ENCODE data around the gene ALG6.

The ALG6 gene

GRCh38 chr1:63367215-63368103 lies at the start of gene ALG6:
TSS of gene ALG6 (plus strand) at chr1:63367627. CDS start at chr1:63370978, 3,351 bp downstream.
- peak; percentile 97 for DNase-seq

DNA sequence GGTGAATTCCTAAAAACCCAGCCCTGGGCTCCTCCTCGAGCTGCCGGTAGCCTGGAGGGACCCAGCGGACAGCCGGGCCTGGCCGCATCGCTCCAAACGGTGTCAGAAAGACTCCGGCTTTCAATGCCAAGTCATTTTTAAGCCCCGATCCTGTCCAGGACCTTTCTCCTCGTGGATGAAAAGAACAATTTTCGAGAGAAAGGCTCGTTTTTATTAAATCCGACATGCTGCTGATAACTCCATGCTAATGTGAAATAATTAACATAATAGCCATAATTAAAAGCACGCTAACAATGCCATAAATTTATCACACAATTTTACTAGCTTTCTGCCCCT lies 49.6 kb upstream of the ALG6 start:
- DNase-seq: no peak

- no peak for DNase-seq
These were observed 49.0 kb upstream of the ALG6 start for GRCh38 chr1:63318201-63318979.

DNA sequence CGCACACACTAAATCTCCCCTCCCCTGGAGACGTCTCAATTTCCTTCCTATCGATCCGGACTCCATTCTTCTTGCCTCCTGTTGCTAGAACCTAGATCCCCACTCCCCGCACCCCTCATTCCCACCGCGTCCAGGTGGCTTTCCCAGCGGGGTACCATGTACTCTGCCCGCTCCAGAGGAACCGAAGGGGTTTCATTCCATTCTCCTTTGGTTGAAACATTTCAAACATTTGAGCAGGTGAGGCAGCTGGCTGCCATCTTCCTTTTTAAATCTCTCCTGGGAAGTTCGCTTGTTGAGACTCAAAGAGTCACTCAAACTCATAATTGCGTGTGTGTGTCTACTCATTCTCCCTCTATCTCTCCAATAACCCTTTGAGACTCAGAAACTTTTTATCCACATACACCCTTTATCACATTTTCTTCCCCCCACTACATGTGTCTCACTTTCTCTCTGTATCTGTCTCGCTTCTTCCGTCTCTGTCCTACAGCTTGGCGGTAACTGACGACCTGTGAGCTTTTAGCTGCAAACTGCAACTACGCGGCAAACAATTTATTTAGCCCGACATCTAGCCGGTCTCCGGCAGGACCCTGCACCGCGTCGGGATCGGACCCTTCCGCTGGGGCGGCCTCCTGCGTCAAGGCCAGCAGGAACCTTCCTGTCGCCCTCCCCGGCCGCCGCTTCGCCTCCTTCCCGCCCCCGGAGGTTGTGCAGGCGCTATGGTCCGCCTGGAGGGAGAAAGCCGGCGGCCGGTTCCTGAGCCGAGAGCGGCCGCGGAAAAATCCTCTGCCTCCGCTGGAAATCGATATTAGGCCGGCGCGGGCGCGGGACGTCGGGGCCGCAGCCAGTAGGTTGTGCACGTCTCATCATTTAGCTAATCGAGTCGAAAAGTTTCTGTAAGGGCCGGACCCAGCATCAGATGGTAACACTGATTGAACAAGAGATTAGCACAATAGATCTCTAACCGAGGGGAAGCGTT lies 48.1 kb upstream of the ALG6 start:
- no peak for DNase-seq

GRCh38 chr1:63320022-63320721 lies 47.3 kb upstream of the ALG6 start:
- DNase-seq: no peak

DNA sequence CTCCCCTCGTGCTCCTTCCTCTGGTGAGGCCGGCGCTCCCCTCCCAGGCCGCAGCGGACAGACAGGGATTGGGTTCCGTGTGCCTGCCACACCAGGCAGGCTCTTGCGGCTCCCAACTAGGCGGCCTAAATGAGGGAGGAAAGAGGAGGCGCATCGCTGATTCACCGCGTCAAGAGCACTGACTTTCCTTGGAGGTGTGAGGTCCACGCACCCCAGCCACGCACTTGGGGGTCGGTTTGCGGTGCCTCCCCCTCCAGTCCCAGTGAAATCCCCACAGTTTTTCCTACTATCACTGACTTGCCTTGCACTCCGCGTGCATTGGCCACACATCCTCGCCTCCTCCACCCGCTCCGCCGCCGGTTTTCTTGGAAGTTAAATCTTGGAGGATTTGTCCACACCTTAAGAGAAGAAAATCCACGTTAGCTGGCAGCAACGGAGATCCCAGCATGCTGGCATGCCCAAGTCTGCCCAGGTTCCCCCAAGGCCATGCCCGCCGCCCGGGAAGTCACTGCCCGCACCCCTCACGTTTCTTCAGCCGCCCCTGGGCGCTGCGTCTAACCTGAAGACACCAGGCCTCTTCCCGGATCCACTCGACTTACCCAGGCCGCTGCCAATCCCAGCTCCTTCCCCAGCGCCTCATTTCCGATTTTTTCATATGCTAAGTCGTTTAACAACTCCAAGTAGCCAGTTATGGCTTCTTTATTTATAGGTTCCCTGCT lies 46.2 kb upstream of the ALG6 start:
- DNase-seq: no peak

- no peak for DNase-seq
These were observed 45.7 kb upstream of the ALG6 start for GRCh38 chr1:63321785-63322113.

GRCh38 chr1:63322114-63322943 lies 45.1 kb upstream of the ALG6 start, which contains the start of gene FOXD3:
TSS of gene FOXD3 (plus strand) at chr1:63322567. CDS start at chr1:63323059, 492 bp downstream.
- peak; percentile 44 for DNase-seq

- no peak for DNase-seq
These were observed 44.2 kb upstream of the ALG6 start for GRCh38 chr1:63322944-63323864.

- DNase-seq: no peak
These were observed 43.3 kb upstream of the ALG6 start for GRCh38 chr1:63323865-63324778.

- DNase-seq: no peak
These were observed 42.7 kb upstream of the ALG6 start for GRCh38 chr1:63324779-63325119.

DNA sequence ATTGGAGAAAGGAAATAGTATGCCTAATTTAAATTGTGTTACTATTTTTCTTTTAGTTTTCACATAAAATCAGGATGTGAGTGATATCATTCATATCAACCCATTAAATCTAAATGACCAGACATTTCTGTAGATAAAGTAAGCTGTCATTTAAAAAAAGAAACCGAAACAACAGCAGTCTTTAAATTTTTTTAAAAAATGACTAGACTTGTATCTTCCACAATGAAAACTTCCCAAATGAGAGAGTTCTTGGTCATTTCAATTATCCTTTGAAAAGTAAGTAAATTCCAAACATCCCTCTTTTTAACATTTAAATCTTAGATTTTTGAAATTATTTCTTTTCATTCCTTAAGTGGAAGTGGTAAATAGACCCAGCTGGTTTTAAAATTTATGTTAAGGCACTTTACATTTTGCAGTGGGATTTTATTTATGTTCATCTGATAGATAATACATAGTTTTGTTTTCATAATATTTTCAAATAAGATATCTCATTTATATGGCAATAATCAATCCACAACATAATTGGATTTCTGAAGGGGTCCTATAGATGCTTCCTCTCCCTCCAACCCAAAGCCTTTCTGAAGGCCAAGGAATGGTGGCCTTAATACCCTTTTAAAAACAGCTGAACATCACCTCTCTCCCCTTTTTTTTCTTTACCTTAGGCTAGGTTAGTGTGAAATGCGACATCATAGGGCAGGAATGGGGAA lies 42.0 kb upstream of the ALG6 start:
- no peak for DNase-seq

- no peak for DNase-seq
These were observed 41.3 kb upstream of the ALG6 start for GRCh38 chr1:63326106-63326472.

- DNase-seq: no peak
These were observed 40.7 kb upstream of the ALG6 start for GRCh38 chr1:63326473-63327380.

DNA sequence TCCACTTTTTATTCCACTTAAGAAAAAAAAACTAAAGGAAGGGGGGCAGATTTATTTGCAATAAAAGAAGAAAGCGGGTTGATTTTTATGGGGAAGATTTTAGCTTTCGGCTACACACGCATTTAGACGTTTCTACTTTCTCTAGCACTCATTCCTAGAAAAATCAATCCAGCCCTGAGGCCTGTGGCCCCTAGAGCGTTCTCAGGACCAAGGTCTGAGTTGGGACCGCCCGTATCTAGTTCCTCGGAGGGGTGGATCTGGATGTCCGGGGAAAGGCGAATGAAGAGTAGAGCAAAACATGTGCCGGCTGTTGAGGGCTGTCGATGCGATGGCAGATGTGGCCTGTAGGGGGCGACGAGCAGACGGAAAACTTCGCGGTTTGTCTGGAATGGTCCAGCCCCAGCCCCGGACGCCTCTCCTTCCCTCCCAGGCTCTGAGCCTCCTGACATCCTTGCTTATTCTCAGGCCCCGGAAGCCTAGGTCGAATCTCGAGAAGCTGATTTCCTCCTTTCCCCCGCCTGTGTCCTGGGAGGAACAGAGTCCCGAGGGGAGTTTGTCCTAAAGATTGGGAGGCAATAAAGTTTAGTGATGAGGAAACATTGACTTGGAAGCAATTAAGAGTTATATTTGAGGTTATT lies 39.9 kb upstream of the ALG6 start:
- peak; percentile 55 for DNase-seq

DNA sequence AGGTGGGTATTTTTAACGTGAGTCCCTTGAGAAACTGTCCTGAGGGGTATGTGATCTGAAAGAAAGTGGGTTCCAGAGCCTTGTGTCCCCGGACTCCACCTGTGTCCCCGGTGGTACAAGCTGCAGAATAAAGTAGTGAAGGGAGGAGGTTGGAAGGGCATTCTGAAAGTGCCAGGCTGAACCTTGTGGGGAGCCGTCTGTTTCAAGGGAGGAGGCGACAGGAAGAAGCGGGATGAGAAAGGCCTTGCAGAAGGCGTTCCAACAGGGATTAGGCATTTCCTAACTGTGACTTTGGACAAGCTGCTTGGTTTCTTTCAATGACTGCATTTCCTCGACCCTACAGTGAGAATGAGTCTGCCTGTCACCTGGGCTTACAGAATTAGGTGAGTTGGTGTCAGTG lies 39.3 kb upstream of the ALG6 start:
- no peak for DNase-seq
